Kidney epithelial cell (primary cell): ENCODE results near the gene SRSF2. TPM values are rescaled to one million over a fixed set of nuclear protein-coding genes. Genes with fewer than 3 reads are reported as not detected.

Experiments used
- DNase-seq: peaks from one replicate; pipeline ENCODE4 v3.0.0-alpha.2; 2010; ENCODE audit warnings: low read depth
- H3K27me3 ChIP-seq: 2 replicates; pipeline ENCODE4 v1.6.0; 2011; ENCODE audit warnings: low read length; ENCODE audit not compliant: control insufficient read depth, insufficient read depth
- H3K36me3 ChIP-seq: 2 replicates; pipeline ENCODE4 v1.5.1; 2011; ENCODE audit warnings: low read length; ENCODE audit not compliant: control insufficient read depth, insufficient read depth
- H3K4me3 ChIP-seq: 2 replicates; pipeline ENCODE4 v1.5.1; 2011; ENCODE audit warnings: low read depth, mild to moderate bottlenecking, control low read depth, low read length
- total RNA-seq: library from RNA; depleted of rRNA; stranded (reverse); fragments of >200 nt; gene quantifications from 2 replicates; pipeline ENCODE4 v1.2.3, GENCODE V29; 2015
- TF ChIP-seq, protein P1 (sequence below): IDR thresholded peaks from 2 replicates; pipeline ENCODE4 v1.5.1; 2011; ENCODE audit warnings: mild to moderate bottlenecking, moderate library complexity, low read length, control low read depth, inconsistent platforms; ENCODE audit not compliant: insufficient read depth, poor library complexity, severe bottlenecking

Gene SRSF2
- total RNA-seq, 1 donor from 2014 or later: 185 TPM

DNA sequence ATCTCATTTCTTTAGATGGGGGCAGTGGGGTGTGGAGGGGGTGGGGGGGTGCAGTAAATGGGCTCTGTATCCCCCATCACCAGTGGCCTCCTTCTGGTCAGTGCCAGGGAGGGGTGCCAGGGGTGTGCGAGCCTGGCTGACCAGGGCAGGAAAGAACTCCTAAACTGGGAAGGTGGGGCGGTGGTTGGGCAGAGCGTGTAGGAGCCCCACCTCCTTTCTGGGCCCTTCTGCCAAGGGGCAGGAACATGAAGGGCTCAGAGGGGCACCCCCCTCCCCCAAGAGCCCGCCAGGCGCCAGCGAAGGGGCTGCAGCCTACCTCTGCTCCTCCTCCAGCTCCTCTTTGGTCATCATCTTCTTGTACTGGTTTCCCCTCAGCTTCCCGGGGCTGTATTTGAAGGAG, 52.4 kb downstream of the SRSF2 start:
- H3K4me3 ChIP-seq: no peak overlapping the region
- H3K36me3 ChIP-seq: no peaks in the 10 kb centered on the region
- H3K27me3 ChIP-seq: no peaks in the 10 kb centered on the region
- TF ChIP-seq, protein P1, sequence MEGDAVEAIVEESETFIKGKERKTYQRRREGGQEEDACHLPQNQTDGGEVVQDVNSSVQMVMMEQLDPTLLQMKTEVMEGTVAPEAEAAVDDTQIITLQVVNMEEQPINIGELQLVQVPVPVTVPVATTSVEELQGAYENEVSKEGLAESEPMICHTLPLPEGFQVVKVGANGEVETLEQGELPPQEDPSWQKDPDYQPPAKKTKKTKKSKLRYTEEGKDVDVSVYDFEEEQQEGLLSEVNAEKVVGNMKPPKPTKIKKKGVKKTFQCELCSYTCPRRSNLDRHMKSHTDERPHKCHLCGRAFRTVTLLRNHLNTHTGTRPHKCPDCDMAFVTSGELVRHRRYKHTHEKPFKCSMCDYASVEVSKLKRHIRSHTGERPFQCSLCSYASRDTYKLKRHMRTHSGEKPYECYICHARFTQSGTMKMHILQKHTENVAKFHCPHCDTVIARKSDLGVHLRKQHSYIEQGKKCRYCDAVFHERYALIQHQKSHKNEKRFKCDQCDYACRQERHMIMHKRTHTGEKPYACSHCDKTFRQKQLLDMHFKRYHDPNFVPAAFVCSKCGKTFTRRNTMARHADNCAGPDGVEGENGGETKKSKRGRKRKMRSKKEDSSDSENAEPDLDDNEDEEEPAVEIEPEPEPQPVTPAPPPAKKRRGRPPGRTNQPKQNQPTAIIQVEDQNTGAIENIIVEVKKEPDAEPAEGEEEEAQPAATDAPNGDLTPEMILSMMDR: no peak
- no peak for DNase-seq

Other genes starting within 250 kb of the SRSF2 start
- 101 and 111 TPM in 2 replicates for gene RHBDF2, start 235.9 kb downstream of the SRSF2 start, total RNA-seq
- 16.9 and 19.9 TPM in 2 replicates for gene CYGB, start 199.6 kb downstream of the SRSF2 start, total RNA-seq
- gene PRCD, start 197.3 kb downstream of the SRSF2 start, total RNA-seq: not detected in 2 replicates
- gene ST6GALNAC2, start 151.5 kb downstream of the SRSF2 start, total RNA-seq: 9.9 and 13.6 TPM in 2 replicates
- gene ST6GALNAC1, start 93.6 kb downstream of the SRSF2 start, total RNA-seq: not detected in 2 replicates
- gene MXRA7, start 26.4 kb downstream of the SRSF2 start, total RNA-seq: 110 and 142 TPM in 2 replicates
- 21.4 and 25.8 TPM in 2 replicates for gene JMJD6, start 10.7 kb downstream of the SRSF2 start, total RNA-seq
- gene METTL23, start 10.5 kb downstream of the SRSF2 start, total RNA-seq: 32.8 TPM in 2 replicates
- 17.5 and 21.2 TPM in 2 replicates for gene MFSD11, start 788 bp upstream of the SRSF2 start, total RNA-seq
- gene MGAT5B, start 131.1 kb upstream of the SRSF2 start, total RNA-seq: 4.8 and 5.1 TPM in 2 replicates